ENCODE data around the gene TYRO3. TPM values are rescaled to one million over a fixed set of nuclear protein-coding genes. Genes with fewer than 3 reads are reported as not detected.

The TYRO3 gene
- total RNA-seq, 1 donor from 2014 or later = 106 TPM

GRCh38 chr15:41603411-41603935, 44.5 kb downstream of the TYRO3 start:
- Mint-ChIP-seq H3K36me3 (ENCODE audit: insufficient read depth) (no peaks in the 10 kb centered on the region), H3K4me3 (ENCODE audit: low read depth) (no peak overlapping the region), H3K27ac (no peak overlapping the region), H3K9me3 (ENCODE audit: low read depth) (no peaks in the 10 kb centered on the region), H3K4me1 (ENCODE audit: low read depth) (peaks cover 2% of the 10 kb centered on the region), H3K27me3 (peaks cover 18% of the 10 kb centered on the region)
- no peak for TF ChIP-seq CTCF (IDR thresholded peaks at IDR 0.05; ENCODE audit: unreplicated experiment)
- no peak for DNase-seq (ENCODE audit: low spot score, unreplicated experiment)

GRCh38 chr15:41603941-41604911, 45.2 kb downstream of the TYRO3 start:
- H3K4me3 Mint-ChIP-seq (ENCODE audit: low read depth) = no peak overlapping the region
- peak; percentile 41 for DNase-seq (ENCODE audit: low spot score, unreplicated experiment)
- peak; percentile 80 for TF ChIP-seq CTCF (IDR thresholded peaks at IDR 0.05; ENCODE audit: unreplicated experiment)
- no peaks in the 10 kb centered on the region for H3K36me3 Mint-ChIP-seq (ENCODE audit: insufficient read depth)
- H3K27me3 Mint-ChIP-seq = peaks cover 20% of the 10 kb centered on the region
- peaks cover 2% of the 10 kb centered on the region for H3K4me1 Mint-ChIP-seq (ENCODE audit: low read depth)
- no peaks in the 10 kb centered on the region for H3K9me3 Mint-ChIP-seq (ENCODE audit: low read depth)
- no peak overlapping the region for H3K27ac Mint-ChIP-seq

GRCh38 chr15:41605566-41605965, 46.6 kb downstream of the TYRO3 start:
- no peak overlapping the region for H3K4me3 Mint-ChIP-seq (ENCODE audit: low read depth)
- no peak for TF ChIP-seq CTCF (IDR thresholded peaks at IDR 0.05; ENCODE audit: unreplicated experiment)
- no peak overlapping the region for H3K27ac Mint-ChIP-seq
- no peaks in the 10 kb centered on the region for H3K9me3 Mint-ChIP-seq (ENCODE audit: low read depth)
- no peak for DNase-seq (ENCODE audit: low spot score, unreplicated experiment)
- peaks cover 2% of the 10 kb centered on the region for H3K4me1 Mint-ChIP-seq (ENCODE audit: low read depth)
- no peaks in the 10 kb centered on the region for H3K36me3 Mint-ChIP-seq (ENCODE audit: insufficient read depth)
- peaks cover 22% of the 10 kb centered on the region for H3K27me3 Mint-ChIP-seq

- H3K27me3 Mint-ChIP-seq = peaks cover 22% of the 10 kb centered on the region
- H3K4me1 Mint-ChIP-seq (ENCODE audit: low read depth) = peaks cover 2% of the 10 kb centered on the region
- H3K36me3 Mint-ChIP-seq (ENCODE audit: insufficient read depth) = no peaks in the 10 kb centered on the region
- no peaks in the 10 kb centered on the region for H3K9me3 Mint-ChIP-seq (ENCODE audit: low read depth)
- no peak overlapping the region for H3K4me3 Mint-ChIP-seq (ENCODE audit: low read depth)
- no peak overlapping the region for H3K27ac Mint-ChIP-seq
- no peak for DNase-seq (ENCODE audit: low spot score, unreplicated experiment)
- no peak for TF ChIP-seq CTCF (IDR thresholded peaks at IDR 0.05; ENCODE audit: unreplicated experiment)
Observed at GRCh38 chr15:41606997-41607396, 48.0 kb downstream of the TYRO3 start.

- TF ChIP-seq CTCF (IDR thresholded peaks at IDR 0.05; ENCODE audit: unreplicated experiment) = no peak
- no peak for DNase-seq (ENCODE audit: low spot score, unreplicated experiment)
- Mint-ChIP-seq H3K9me3 (ENCODE audit: low read depth) (peaks cover 3% of the 10 kb centered on the region), H3K27me3 (peaks cover 14% of the 10 kb centered on the region), H3K4me3 (ENCODE audit: low read depth) (no peak overlapping the region), H3K4me1 (ENCODE audit: low read depth) (no peaks in the 10 kb centered on the region), H3K27ac (no peak overlapping the region), H3K36me3 (ENCODE audit: insufficient read depth) (no peaks in the 10 kb centered on the region)
Observed at GRCh38 chr15:41609123-41609522, 50.1 kb downstream of the TYRO3 start.
